ENCODE data around the gene EIF2D.
"Not testable (repeated sequence)": the region's sequence is repeated elsewhere in the genome, so short reads cannot be mapped to it uniquely, and the experiment has no call there.

Gene EIF2D

DNA sequence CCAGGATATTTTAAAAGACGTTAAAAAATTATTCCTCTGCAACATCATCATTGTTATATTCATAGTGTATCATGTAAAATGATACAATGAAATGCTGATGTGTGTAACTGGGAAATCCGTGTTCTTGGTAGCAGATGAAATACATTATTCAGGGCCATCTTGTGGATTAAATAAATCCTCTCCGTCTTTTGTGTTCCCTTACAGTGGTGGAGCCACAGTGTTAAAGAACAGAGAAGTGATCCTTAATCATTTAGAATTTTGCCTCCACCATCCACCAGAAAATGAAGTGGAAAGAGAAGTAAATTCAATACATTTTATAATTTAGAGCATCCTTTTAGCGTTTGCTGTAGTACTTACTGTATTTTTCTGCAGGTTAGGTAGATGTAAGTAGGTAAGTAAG lies 24.4 kb upstream of the EIF2D start:
- no peak for DNase-seq (ENCODE audit: extremely low read depth in 1 of 2, low read depth in 1 of 2)

DNA sequence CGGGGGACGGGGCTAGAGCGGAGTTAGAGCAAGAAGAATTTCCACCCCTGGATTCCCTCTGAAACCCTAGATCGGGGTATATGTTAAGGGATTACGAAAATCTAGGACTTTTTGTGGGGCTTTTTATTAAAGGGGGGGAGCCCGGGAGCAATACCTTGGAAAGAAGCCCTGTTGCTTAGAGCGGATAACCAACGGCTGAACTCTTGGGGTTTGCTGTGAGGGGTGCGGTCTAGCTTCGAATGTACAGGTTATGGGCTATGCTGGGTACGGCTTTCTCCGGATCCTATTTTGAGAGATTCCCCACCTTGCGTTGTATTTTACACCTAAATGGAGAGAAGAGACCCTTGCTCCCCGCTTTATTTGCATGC lies 23.7 kb upstream of the EIF2D start:
- no peak for DNase-seq (ENCODE audit: extremely low read depth in 1 of 2, low read depth in 1 of 2)

GRCh38 chr1:206635080-206635977 lies 23.1 kb upstream of the EIF2D start, which contains the start of gene DYRK3:
Gene DYRK3 (plus strand): TSS chr1:206635536. CDS start chr1:206635704, 168 bp downstream.
- DNase-seq (ENCODE audit: extremely low read depth in 1 of 2, low read depth in 1 of 2) = peak; percentile 85 to 87

DNA sequence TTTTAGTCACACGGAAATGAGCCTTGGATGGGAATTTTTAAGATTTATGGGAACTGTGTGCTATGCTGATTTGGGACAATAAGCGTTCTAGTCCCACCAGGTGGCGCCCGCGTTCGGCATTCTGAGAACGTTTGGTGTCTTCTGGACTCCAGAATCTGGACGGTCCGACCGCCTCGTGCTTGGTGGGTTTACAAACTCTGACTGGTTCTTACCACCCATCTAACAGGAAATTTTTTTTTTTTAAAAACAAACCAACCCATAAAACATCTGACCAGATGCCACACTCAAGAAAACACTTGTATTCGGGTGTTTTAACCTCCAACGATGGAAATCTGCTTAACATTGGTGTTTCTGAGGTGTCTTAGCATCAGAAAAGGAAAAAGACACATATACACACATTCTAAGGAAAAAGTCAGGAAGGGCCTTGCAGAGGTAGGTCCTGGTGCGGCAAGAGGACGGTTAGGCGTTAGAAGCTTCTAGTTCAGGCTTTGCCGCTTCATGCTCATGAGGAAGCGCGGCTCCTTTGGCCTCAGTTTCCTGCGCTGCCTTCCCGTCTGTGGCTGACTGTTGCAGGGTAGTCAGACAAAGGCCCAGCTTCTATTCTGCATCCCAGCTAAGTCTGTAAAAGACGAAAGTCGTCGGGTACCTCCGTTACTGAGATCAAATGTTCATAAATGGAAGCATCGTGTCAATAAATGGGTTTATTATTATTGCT lies 22.3 kb upstream of the EIF2D start:
- DNase-seq (ENCODE audit: extremely low read depth in 1 of 2, low read depth in 1 of 2) = peak in 1 of 2 donors; percentile 66

GRCh38 chr1:206633708-206634121 lies 21.4 kb upstream of the EIF2D start:
- no peak for DNase-seq (ENCODE audit: extremely low read depth in 1 of 2, low read depth in 1 of 2)

DNA sequence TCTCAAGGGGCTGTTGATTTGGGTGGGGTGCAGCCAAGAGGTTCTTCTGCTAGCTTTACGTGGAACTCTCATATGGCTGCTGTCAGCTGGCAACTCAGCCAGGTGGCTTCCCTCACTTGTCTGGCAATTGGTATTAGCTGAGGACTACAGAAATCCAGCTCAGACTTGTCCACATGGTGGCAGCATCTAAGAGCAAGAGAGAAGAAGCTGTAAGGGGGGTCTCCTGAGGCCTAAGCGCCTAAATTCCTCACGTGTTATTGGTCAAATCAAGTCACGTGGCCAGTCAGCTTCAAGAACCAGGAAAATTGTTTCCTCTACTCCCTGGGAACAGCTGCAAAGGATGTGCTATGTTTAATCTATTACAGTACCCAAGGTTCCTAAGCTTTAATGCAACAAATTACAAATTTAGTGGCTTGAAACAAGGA lies 18.8 kb upstream of the EIF2D start:
- no peak for DNase-seq (ENCODE audit: extremely low read depth in 1 of 2, low read depth in 1 of 2)

GRCh38 chr1:206628916-206629315 lies 16.7 kb upstream of the EIF2D start:
- no peak for DNase-seq (ENCODE audit: extremely low read depth in 1 of 2, low read depth in 1 of 2)

- not testable (repeated sequence) for DNase-seq (ENCODE audit: extremely low read depth in 1 of 2, low read depth in 1 of 2)
Observed at GRCh38 chr1:206626396-206626795, 14.1 kb upstream of the EIF2D start.

DNA sequence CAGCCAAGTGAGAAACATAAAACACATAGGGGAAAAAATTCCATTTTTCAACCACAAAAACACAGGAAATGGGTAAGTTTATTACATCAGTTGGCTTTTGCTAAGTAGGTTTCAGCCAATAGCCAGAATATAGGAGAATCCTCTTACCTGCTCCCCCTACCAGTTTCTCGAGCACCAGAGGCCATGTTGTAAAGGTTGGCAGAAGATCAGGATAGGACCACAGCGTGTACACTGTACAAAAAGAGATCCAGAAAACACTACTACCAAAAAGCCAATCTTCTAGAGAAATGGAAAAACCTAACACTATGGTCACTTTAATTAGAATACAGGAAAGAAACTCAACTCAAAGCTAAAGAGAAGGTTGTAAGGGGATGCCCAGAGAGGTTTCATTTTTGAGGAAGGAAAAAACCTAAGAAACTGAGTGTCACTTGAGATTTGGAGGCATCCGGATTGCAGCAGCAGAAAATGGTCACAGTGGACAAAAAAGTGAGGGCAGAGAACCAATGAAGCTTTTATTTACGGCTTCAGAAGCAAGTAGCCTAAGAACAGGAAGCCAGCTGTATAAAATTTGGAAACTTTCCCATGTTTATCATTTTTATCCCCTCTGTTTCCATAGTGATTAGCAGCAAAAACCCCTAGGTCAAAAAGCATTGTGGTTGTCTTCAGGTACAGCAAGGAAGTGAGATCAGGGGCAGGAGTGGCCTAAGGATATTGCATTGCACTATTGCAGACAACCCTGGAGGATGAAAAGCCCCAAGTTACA lies 2.9 kb downstream of the EIF2D start:
- DNase-seq (ENCODE audit: extremely low read depth in 1 of 2, low read depth in 1 of 2) = no peak

- DNase-seq (ENCODE audit: extremely low read depth in 1 of 2, low read depth in 1 of 2) = peak in 1 of 2 donors; percentile 37
Observed at GRCh38 chr1:206608108-206608698, 4.1 kb downstream of the EIF2D start.

GRCh38 chr1:206606867-206607266 lies 5.4 kb downstream of the EIF2D start:
- DNase-seq (ENCODE audit: extremely low read depth in 1 of 2, low read depth in 1 of 2) = no peak

DNA sequence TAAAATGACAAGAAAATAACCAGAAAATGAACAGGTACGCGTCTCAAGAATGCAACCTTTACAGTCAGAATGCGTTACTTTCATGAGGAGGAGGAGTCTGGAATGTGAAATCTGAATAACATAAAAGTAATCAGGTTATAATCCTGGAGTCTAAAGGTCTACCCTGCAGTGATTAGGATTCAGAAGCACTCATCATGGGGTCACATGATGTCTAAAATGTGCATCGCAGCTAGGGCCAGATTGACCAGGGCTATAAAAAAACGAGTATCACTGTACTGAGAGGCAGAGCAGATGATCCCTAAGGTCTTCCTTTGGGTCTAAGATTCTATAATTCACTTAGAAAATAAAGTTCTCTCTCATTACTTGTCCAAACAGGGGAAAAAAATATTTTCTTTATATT lies 7.4 kb downstream of the EIF2D start:
- no peak for DNase-seq (ENCODE audit: extremely low read depth in 1 of 2, low read depth in 1 of 2)

DNA sequence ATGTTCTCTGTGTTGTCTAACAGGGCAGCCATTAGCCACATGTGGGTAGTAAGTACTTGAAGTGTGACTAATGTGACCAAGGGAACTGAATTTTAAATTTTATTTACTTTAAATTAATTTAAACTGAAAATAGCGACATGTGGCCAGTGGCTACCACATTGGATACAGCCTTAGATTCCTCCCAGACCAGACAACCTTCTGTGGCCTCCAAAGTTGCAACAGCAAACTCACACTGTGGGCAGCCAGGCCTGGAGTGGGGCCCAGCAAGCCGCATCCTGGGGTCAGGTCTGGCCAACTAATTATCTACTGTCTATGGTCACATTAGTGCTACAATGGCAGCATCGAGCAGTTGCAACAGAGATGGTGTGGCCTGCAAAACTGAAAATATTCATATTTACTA lies 11.7 kb downstream of the EIF2D start:
- DNase-seq (ENCODE audit: extremely low read depth in 1 of 2, low read depth in 1 of 2) = no peak

- DNase-seq (ENCODE audit: extremely low read depth in 1 of 2, low read depth in 1 of 2) = no peak
Observed at GRCh38 chr1:206596319-206596666, 16.0 kb downstream of the EIF2D start.

DNA sequence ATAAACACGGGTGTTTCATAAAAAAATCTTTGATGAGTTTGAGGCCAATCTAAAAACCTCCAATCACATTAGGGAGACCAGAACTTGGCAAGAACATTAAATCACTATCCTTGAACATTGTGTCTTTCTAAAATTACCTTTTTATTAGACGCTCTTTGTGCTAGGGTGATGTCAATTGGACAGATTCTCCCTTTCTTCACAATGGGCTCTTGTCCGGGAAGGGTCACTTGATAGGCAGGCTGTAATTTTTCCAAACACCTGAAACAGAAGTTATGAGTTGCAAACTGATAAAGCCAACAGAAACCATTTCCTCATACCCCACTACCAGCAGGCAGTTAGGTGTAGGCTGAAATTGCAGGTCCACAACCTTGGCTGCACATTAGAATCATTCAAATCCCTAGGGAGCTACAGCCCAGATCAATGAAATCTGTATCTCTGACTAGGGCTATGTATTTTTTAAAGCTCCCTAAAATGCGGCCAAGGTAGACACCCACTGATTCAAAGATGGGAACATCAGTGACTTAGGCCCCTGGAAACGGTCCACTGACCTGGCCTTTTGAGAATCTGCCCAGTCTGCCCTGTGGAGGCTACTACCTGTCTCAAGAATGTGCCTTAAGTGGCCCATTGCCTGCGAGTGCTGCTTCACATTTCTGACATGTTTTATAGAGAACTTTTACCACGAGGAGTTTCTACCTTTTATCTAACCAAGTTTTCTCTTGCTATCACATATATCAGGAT lies 16.5 kb downstream of the EIF2D start:
- no peak for DNase-seq (ENCODE audit: extremely low read depth in 1 of 2, low read depth in 1 of 2)

DNA sequence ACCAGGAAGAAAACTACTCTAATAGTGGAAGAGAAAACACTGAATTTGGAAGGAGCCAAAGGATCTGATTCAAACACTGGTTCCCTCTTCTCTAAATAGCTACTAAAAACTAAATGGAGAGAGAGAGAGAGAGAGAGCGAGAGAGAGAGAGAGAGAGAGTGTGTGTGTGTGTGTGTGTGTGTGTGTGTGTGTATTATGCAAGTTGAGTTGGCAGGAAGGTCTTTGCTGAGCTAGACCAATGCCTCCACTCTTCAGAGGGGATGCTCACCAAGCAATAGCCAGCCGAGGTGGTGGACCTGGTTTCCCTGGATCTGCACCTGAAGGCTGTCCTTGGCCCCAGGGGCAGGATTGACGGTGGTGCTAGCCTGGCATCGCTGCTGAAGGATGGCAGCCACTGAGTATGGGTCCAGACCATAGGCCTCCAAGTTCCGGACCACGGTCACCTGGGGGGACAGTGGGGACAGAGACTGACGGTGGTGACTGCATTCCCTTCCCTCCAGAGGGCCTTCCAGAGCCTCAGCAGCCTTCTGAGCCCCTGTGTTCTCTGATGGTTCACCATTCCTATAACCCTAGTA lies 18.8 kb downstream of the EIF2D start:
- no peak for DNase-seq (ENCODE audit: extremely low read depth in 1 of 2, low read depth in 1 of 2)

DNA sequence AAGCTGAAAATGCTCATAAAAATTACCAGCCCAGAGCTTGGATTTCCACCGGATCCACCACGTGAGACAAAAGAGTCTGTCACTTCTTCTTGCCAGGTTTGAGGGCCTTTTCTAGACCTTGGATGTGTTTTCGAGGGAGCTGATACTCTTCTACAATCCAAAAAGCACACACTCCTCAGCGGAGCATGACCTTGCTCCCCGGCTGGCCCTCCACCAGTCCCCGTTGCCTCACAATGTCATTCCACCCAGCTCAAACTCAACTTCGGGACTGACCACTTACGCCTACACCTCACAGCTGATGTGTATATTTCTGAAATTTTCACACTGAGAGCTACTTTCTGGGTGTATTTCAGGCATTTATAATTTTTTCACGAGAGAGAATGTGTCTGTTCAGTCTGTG lies 20.6 kb downstream of the EIF2D start:
- no peak for DNase-seq (ENCODE audit: extremely low read depth in 1 of 2, low read depth in 1 of 2)

DNA sequence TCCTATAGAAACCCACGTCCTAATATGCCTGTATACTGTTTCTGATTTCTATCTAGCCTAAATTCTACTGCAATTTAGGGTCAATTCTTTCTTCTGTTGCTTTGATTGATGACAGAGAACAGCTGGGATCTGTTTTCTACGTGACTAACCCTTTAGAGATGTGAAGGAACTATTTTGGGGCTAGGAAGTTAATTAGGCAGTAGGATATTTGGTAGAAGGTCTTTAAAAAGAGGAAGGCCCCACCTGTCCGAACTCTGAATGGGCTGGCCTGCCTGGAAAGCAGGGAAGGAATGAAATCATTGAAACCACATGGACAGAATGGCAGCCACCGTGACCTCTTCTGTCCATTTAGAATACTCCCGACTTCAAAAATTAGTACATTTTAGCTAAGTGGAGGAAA lies 21.0 kb downstream of the EIF2D start:
- no peak for DNase-seq (ENCODE audit: extremely low read depth in 1 of 2, low read depth in 1 of 2)

DNA sequence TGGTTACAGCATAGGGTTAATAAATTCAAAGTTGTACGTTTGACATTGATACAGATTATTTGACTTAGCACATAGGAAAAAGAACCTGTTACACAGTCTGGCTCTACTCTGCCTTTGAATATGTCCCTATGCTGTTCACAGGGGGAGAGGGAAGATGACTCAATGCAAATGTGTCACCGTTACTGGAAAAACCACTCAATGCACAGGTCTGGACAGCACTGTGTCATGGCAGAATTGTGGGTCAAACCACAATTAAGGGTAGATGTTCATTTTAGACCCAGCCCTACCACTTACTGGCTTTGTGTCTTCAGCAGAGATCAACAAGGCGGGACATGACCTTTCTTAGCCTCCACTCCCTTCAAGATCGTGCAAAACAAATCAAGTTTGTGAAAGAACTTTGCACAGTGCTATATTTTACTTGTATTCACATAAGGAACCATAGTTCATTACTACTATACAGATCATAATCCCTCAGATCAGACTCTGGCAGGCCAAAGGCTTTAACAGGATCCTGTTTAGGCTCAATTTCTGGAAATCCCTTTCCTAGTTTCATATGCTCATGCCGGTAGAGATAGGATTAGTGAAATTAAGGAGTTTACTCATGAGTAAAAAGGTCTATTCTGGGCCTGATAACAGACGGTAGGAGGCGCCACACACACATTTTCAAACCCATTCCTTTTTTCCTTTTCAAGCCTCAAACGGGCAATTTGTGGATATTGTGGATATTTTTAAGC lies 22.1 kb downstream of the EIF2D start:
- DNase-seq (ENCODE audit: extremely low read depth in 1 of 2, low read depth in 1 of 2) = peak in 1 of 2 donors; percentile 74

All from stimulated activated CD8-positive, alpha-beta memory T cell treated with anti-CD3 and anti-CD28 coated beads, Interleukin-7, amount 100 ng/mL, for 48 hours (primary cell).